Measurements from ENCODE around the gene MIAT.

MIAT gene

DNA sequence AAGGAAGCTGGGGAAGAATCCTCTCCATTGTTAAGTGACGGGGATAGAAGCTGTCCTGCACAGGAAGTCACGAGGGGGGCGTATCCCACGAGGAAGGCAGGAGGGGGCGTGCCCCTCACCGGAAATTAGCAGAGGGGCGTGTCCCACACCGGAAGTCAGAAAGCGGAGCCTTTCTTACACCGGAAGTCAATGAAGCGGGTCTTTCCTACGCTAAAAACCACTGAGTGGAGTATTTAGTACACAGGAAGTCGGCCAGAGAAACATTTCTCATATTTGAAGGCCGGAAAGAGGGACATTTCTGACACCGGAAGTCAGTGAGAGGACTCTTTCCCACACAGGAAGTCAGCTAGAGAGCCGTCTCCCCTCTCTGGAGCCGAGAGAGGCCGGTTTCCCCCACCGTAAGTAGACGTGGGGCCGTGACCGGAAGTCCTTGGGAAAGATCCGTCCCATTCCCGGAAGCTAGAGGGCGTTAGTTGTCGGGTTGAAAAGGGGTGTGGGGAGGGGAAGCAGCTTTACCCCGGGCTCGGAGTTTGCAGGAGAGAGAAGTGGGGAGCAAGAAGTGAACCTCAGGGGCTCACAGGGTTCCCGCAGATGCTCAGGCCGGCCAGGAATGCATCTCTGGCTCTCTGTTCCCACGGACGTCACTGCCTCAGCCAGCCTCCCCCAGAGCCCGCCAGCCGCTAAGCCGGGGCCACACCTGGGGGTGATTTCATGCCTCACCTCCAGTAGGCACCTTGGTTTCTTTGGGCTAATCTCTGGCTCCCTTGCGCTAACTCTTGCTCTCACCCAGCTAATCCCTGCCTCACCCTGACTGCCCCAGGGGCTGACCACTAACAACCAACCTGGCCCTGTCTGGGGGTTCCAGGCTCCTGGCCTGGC lies 15.4 kb downstream of the MIAT start (continued):
- TF ChIP-seq ZXDB (tag by site-specific recombination; IDR thresholded peaks at IDR 0.05), result peak; percentile 75; the same call in 1 of the 2 replicates
- TF ChIP-seq, protein P1, sequence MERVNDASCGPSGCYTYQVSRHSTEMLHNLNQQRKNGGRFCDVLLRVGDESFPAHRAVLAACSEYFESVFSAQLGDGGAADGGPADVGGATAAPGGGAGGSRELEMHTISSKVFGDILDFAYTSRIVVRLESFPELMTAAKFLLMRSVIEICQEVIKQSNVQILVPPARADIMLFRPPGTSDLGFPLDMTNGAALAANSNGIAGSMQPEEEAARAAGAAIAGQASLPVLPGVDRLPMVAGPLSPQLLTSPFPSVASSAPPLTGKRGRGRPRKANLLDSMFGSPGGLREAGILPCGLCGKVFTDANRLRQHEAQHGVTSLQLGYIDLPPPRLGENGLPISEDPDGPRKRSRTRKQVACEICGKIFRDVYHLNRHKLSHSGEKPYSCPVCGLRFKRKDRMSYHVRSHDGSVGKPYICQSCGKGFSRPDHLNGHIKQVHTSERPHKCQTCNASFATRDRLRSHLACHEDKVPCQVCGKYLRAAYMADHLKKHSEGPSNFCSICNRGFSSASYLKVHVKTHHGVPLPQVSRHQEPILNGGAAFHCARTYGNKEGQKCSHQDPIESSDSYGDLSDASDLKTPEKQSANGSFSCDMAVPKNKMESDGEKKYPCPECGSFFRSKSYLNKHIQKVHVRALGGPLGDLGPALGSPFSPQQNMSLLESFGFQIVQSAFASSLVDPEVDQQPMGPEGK (tag by site-specific recombination; IDR thresholded peaks at IDR 0.05), result peak; percentile 78
- no peak for TF ChIP-seq ZBTB1 (tag by site-specific recombination; IDR thresholded peaks at IDR 0.05)
- no peak for TF ChIP-seq HOXD13 (CRISPR knock-in tag; IDR thresholded peaks at IDR 0.05; ENCODE audit: borderline replicate concordance)
- TF ChIP-seq ZBTB20 (tag by site-specific recombination; IDR thresholded peaks at IDR 0.05), result peak; percentile 70
- no peak for TF ChIP-seq WT1 (tag by site-specific recombination; IDR thresholded peaks at IDR 0.05)
- peak; percentile 92 for TF ChIP-seq KLF1 (tag by site-specific recombination; IDR thresholded peaks at IDR 0.05)
- no peak for TF ChIP-seq EGR2 (tag by site-specific recombination; IDR thresholded peaks at IDR 0.05; ENCODE audit: low read depth)
- TF ChIP-seq KLF9 (tag by site-specific recombination; IDR thresholded peaks at IDR 0.05; ENCODE audit: low read depth), result peak; percentile 100
- TF ChIP-seq, protein P2, sequence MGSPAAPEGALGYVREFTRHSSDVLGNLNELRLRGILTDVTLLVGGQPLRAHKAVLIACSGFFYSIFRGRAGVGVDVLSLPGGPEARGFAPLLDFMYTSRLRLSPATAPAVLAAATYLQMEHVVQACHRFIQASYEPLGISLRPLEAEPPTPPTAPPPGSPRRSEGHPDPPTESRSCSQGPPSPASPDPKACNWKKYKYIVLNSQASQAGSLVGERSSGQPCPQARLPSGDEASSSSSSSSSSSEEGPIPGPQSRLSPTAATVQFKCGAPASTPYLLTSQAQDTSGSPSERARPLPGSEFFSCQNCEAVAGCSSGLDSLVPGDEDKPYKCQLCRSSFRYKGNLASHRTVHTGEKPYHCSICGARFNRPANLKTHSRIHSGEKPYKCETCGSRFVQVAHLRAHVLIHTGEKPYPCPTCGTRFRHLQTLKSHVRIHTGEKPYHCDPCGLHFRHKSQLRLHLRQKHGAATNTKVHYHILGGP (tag by site-specific recombination; IDR thresholded peaks at IDR 0.05), result no peak
- peak; percentile 28; the same call in 1 of the 2 replicates for TF ChIP-seq SP7 (tag by site-specific recombination; IDR thresholded peaks at IDR 0.05)
- TF ChIP-seq ZNF510 (tag by site-specific recombination; IDR thresholded peaks at IDR 0.05; ENCODE audit: insufficient replicate concordance), result no peak
- no peak for TF ChIP-seq SCRT1 (tag by site-specific recombination; IDR thresholded peaks at IDR 0.05; ENCODE audit: borderline replicate concordance)
- no peak for TF ChIP-seq ZNF560 (tag by site-specific recombination; IDR thresholded peaks at IDR 0.05; ENCODE audit: borderline replicate concordance)
- TF ChIP-seq GLI4 (tag by site-specific recombination; IDR thresholded peaks at IDR 0.05), result no peak
- TF ChIP-seq, protein P3, sequence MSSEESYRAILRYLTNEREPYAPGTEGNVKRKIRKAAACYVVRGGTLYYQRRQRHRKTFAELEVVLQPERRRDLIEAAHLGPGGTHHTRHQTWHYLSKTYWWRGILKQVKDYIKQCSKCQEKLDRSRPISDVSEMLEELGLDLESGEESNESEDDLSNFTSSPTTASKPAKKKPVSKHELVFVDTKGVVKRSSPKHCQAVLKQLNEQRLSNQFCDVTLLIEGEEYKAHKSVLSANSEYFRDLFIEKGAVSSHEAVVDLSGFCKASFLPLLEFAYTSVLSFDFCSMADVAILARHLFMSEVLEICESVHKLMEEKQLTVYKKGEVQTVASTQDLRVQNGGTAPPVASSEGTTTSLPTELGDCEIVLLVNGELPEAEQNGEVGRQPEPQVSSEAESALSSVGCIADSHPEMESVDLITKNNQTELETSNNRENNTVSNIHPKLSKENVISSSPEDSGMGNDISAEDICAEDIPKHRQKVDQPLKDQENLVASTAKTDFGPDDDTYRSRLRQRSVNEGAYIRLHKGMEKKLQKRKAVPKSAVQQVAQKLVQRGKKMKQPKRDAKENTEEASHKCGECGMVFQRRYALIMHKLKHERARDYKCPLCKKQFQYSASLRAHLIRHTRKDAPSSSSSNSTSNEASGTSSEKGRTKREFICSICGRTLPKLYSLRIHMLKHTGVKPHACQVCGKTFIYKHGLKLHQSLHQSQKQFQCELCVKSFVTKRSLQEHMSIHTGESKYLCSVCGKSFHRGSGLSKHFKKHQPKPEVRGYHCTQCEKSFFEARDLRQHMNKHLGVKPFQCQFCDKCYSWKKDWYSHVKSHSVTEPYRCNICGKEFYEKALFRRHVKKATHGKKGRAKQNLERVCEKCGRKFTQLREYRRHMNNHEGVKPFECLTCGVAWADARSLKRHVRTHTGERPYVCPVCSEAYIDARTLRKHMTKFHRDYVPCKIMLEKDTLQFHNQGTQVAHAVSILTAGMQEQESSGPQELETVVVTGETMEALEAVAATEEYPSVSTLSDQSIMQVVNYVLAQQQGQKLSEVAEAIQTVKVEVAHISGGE (tag by site-specific recombination; conservative IDR thresholded peaks at IDR 0.05; ENCODE audit: low read depth), result peak; percentile 97
- TF ChIP-seq ZNF654 (tag by site-specific recombination; IDR thresholded peaks at IDR 0.05; ENCODE audit: low read depth), result peak; percentile 24; the same call in 1 of the 2 replicates
- TF ChIP-seq, protein P4, sequence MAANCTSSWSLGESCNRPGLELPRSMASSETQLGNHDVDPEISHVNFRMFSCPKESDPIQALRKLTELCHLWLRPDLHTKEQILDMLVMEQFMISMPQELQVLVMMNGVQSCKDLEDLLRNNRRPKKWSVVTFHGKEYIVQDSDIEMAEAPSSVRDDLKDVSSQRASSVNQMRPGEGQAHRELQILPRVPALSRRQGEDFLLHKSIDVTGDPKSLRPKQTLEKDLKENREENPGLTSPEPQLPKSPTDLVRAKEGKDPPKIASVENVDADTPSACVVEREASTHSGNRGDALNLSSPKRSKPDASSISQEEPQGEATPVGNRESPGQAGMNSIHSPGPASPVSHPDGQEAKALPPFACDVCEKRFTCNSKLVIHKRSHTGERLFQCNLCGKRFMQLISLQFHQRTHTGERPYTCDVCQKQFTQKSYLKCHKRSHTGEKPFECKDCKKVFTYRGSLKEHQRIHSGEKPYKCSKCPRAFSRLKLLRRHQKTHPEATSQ (tag by site-specific recombination; IDR thresholded peaks at IDR 0.05), result no peak
- TF ChIP-seq, protein P5, sequence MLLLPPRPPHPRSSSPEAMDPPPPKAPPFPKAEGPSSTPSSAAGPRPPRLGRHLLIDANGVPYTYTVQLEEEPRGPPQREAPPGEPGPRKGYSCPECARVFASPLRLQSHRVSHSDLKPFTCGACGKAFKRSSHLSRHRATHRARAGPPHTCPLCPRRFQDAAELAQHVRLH (tag by site-specific recombination; IDR thresholded peaks at IDR 0.05), result peak; percentile 89
- TF ChIP-seq ZNF473 (tag by site-specific recombination; IDR thresholded peaks at IDR 0.05), result no peak
- no peak for TF ChIP-seq ZFP3 (tag by site-specific recombination; IDR thresholded peaks at IDR 0.05; ENCODE audit: low read depth)
- TF ChIP-seq ZNF335 (tag by site-specific recombination; conservative IDR thresholded peaks at IDR 0.05), result peak; percentile 49; the same call in 1 of the 2 replicates
- TF ChIP-seq SETDB1 (IDR thresholded peaks at IDR 0.05; ENCODE audit: insufficient read length, low read length), result peak; percentile 26
- no peak for TF ChIP-seq ZNF10 (tag by site-specific recombination; IDR thresholded peaks at IDR 0.05)
- no peak for TF ChIP-seq ZNF140 (tag by site-specific recombination; IDR thresholded peaks at IDR 0.05)
- TF ChIP-seq BCL11B (tag by site-specific recombination; IDR thresholded peaks at IDR 0.05; ENCODE audit: low read depth), result no peak
- TF ChIP-seq, protein P6, sequence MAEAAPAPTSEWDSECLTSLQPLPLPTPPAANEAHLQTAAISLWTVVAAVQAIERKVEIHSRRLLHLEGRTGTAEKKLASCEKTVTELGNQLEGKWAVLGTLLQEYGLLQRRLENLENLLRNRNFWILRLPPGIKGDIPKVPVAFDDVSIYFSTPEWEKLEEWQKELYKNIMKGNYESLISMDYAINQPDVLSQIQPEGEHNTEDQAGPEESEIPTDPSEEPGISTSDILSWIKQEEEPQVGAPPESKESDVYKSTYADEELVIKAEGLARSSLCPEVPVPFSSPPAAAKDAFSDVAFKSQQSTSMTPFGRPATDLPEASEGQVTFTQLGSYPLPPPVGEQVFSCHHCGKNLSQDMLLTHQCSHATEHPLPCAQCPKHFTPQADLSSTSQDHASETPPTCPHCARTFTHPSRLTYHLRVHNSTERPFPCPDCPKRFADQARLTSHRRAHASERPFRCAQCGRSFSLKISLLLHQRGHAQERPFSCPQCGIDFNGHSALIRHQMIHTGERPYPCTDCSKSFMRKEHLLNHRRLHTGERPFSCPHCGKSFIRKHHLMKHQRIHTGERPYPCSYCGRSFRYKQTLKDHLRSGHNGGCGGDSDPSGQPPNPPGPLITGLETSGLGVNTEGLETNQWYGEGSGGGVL (tag by site-specific recombination; IDR thresholded peaks at IDR 0.05), result peak; percentile 80
- no peak for TF ChIP-seq ZNF121 (tag by site-specific recombination; IDR thresholded peaks at IDR 0.05)
- no peak for TF ChIP-seq YY1 (tag by site-specific recombination; IDR thresholded peaks at IDR 0.05)
- TF ChIP-seq ZNF184 (tag by site-specific recombination; IDR thresholded peaks at IDR 0.05), result 0 out of 2 replicates have a peak, but pooled peaks have one; percentile 22

Measured in HEK293 (cell line).